GM18502 (cell line): ENCODE measurements around the gene PGBD5.
"Not testable (repeated sequence)": the region's sequence is repeated elsewhere in the genome, so short reads cannot be mapped to it uniquely, and the experiment has no call there.

Experiments
- ATAC-seq: cut with Tn5 transposase; IDR thresholded peaks from one replicate; pipeline ENCODE4 v1.9.1; 2021; ENCODE audit warnings: mild to moderate bottlenecking; ENCODE audit not compliant: unreplicated experiment, poor library complexity

PGBD5 gene

GRCh38 chr1:230425252-230426091 is 660 bp downstream of the PGBD5 start:
- ATAC-seq: no peak

GRCh38 chr1:230424391-230425251 is 1.5 kb downstream of the PGBD5 start:
- no peak for ATAC-seq

GRCh38 chr1:230423951-230424350 is 2.2 kb downstream of the PGBD5 start:
- ATAC-seq: no peak

- no peak for ATAC-seq
Observed at GRCh38 chr1:230423261-230423660, 2.9 kb downstream of the PGBD5 start.

GRCh38 chr1:230422221-230422981 is 3.7 kb downstream of the PGBD5 start:
- ATAC-seq: no peak

GRCh38 chr1:230421481-230421880 is 4.7 kb downstream of the PGBD5 start:
- ATAC-seq: no peak

GRCh38 chr1:230420372-230420771 is 5.8 kb downstream of the PGBD5 start:
- ATAC-seq: not testable (repeated sequence)

GRCh38 chr1:230416430-230416829 is 9.7 kb downstream of the PGBD5 start:
- ATAC-seq: no peak

- ATAC-seq: no peak
Observed at GRCh38 chr1:230415405-230416132, 10.6 kb downstream of the PGBD5 start.

- no peak for ATAC-seq
Observed at GRCh38 chr1:230414694-230415093, 11.4 kb downstream of the PGBD5 start.

- ATAC-seq: no peak
Observed at GRCh38 chr1:230414102-230414501, 12.0 kb downstream of the PGBD5 start.

- ATAC-seq: no peak
Observed at GRCh38 chr1:230413061-230413460, 13.1 kb downstream of the PGBD5 start.

- ATAC-seq: no peak
Observed at GRCh38 chr1:230408971-230409370, 17.2 kb downstream of the PGBD5 start.

- no peak for ATAC-seq
Observed at GRCh38 chr1:230407351-230407750, 18.8 kb downstream of the PGBD5 start.

- not testable (repeated sequence) for ATAC-seq
Observed at GRCh38 chr1:230406727-230407126, 19.4 kb downstream of the PGBD5 start.

GRCh38 chr1:230403442-230403841 is 22.7 kb downstream of the PGBD5 start:
- no peak for ATAC-seq

GRCh38 chr1:230401763-230402294 is 24.3 kb downstream of the PGBD5 start:
- ATAC-seq: no peak

GRCh38 chr1:230401101-230401500 is 25.0 kb downstream of the PGBD5 start:
- ATAC-seq: no peak

- ATAC-seq: no peak
Observed at GRCh38 chr1:230400007-230400344, 26.2 kb downstream of the PGBD5 start.
